Measurements from ENCODE around the gene NECAB3. TPM values are rescaled to one million over a fixed set of nuclear protein-coding genes. Genes with fewer than 3 reads are reported as not detected.
A peak's percentile ranks its signal among the peaks of the same experiment; 100 is the strongest.

Gene NECAB3
- total RNA-seq, 1 experiment from 2014 or later, result 46.4 TPM

- POLR2A ChIA-PET, result no interaction called here
- no peak for ATAC-seq
Observed at GRCh38 chr20:33650111-33650752, 24.0 kb downstream of the NECAB3 start.

GRCh38 chr20:33649201-33649681 is 25.0 kb downstream of the NECAB3 start:
- DNase-seq (ENCODE audit: low read depth, low spot score), result no peak
- Histone ChIP-seq H3K27me3 (ENCODE audit: control insufficient read depth, insufficient read depth, low read length) (no peaks in the 10 kb centered on the region), H3K9me3 (ENCODE audit: control insufficient read depth, insufficient read depth, low read depth, low read length) (no peaks in the 10 kb centered on the region), H3K27ac (ENCODE audit: low read length) (no peak overlapping the region), H3K4me3 (ENCODE audit: low read depth in 2 of 2, low read length in 2 of 2) (no peak overlapping the region), H3K4me1 (ENCODE audit: control insufficient read depth, insufficient read depth, low read length) (peaks cover 15% of the 10 kb centered on the region), H3K36me3 (ENCODE audit: control insufficient read depth, insufficient read depth, low read length) (no peaks in the 10 kb centered on the region; the same call in 1 of the 2 replicates)
- no peak for TF ChIP-seq SIN3A (IDR thresholded peaks at IDR 0.05; ENCODE audit: borderline replicate concordance, insufficient read depth, low read depth, low read length)
- TF ChIP-seq POLR2AphosphoS5 (IDR thresholded peaks at IDR 0.05; ENCODE audit: low read depth, low read length), result no peak
- no peak for TF ChIP-seq TCF7L2 (IDR thresholded peaks at IDR 0.05; ENCODE audit: low read depth, low read length)
- no peak for TF ChIP-seq REST (IDR thresholded peaks at IDR 0.05; ENCODE audit: insufficient read depth in 1 of 2, low read depth in 2 of 2, low read length in 1 of 2)
- TF ChIP-seq CTCF (IDR thresholded peaks at IDR 0.05), result no peak
- no peak for ATAC-seq
- ChIA-PET CTCF (no interaction called here), POLR2A (interaction anchor here (0.6 kb wide), 1 partner anchor 18 kb away, joined by 3 read pairs; no protein-coding TSS in a partner anchor)
- intact Hi-C loops (cut with micrococcal nuclease; ENCODE audit: unreplicated experiment) (no loop called here), in situ Hi-C loops (cut with HindIII; ENCODE audit: low pct_unique_long_range_greater_than_20kb, low sequenced_read_pairs) (no loop called here)
- no TSS peak for BruUV-seq (replicated peaks)

More at GRCh38 chr20:33650111-33650752, 24.0 kb downstream of the NECAB3 start:
- TF ChIP-seq POLR2AphosphoS5 (IDR thresholded peaks at IDR 0.05; ENCODE audit: low read depth, low read length) (0 out of 2 replicates have a peak, but pooled peaks have one; percentile 31), TCF7L2 (IDR thresholded peaks at IDR 0.05; ENCODE audit: low read depth, low read length) (no peak)
- intact Hi-C loops (cut with micrococcal nuclease; ENCODE audit: unreplicated experiment) (loop anchor here (5.0 kb wide), 1 partner anchor 193 kb away; no protein-coding TSS in a partner anchor), in situ Hi-C loops (cut with HindIII; ENCODE audit: low pct_unique_long_range_greater_than_20kb, low sequenced_read_pairs) (no loop called here)
- Histone ChIP-seq H3K27me3 (ENCODE audit: control insufficient read depth, insufficient read depth, low read length) (no peaks in the 10 kb centered on the region), H3K4me3 (ENCODE audit: low read depth in 2 of 2, low read length in 2 of 2) (no peak overlapping the region), H3K4me1 (ENCODE audit: control insufficient read depth, insufficient read depth, low read length) (peaks cover 15% of the 10 kb centered on the region), H3K27ac (ENCODE audit: low read length) (no peak overlapping the region), H3K9me3 (ENCODE audit: control insufficient read depth, insufficient read depth, low read depth, low read length) (no peaks in the 10 kb centered on the region), H3K36me3 (ENCODE audit: control insufficient read depth, insufficient read depth, low read length) (no peaks in the 10 kb centered on the region; the same call in 1 of the 2 replicates)
- no peak for DNase-seq (ENCODE audit: low read depth, low spot score)
- no TSS peak for BruUV-seq (replicated peaks)
- CTCF ChIA-PET, result no interaction called here

Data from Panc1 (cell line).